ENCODE results near the gene CCDC9B.

DNA sequence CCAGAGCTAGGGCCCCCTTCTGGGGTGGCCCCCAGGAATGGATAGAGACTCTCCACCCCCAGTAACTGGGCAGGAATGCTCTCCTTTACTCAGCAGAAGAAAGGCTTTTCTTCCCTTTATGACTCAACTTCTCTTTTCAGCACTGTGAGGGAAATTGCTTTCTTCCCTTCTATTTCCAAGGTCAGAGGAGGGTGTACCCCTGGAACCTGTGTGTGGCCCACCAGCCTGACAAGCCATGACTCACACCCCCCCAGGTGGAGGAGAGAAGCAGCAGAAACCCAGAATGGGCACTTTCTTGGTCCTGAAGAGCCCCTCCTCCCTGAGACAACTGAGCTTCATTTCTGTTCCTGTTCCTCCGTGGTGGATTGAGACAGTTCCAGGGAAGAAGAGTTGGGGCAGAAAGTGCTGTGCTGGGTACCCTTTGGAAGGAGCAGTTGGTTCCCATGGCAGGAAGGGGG, 55.2 kb downstream of the CCDC9B start:
- TF ChIP-seq POLR2AphosphoS5 (IDR thresholded peaks at IDR 0.05) (no peak), POLR2A (IDR thresholded peaks at IDR 0.05) (no peak)
- TF ChIP-seq, protein P1, sequence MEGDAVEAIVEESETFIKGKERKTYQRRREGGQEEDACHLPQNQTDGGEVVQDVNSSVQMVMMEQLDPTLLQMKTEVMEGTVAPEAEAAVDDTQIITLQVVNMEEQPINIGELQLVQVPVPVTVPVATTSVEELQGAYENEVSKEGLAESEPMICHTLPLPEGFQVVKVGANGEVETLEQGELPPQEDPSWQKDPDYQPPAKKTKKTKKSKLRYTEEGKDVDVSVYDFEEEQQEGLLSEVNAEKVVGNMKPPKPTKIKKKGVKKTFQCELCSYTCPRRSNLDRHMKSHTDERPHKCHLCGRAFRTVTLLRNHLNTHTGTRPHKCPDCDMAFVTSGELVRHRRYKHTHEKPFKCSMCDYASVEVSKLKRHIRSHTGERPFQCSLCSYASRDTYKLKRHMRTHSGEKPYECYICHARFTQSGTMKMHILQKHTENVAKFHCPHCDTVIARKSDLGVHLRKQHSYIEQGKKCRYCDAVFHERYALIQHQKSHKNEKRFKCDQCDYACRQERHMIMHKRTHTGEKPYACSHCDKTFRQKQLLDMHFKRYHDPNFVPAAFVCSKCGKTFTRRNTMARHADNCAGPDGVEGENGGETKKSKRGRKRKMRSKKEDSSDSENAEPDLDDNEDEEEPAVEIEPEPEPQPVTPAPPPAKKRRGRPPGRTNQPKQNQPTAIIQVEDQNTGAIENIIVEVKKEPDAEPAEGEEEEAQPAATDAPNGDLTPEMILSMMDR (IDR thresholded peaks at IDR 0.05 in 8 of 11, conservative IDR thresholded peaks at IDR 0.05 in 3 of 11), result no peak

Measured in spleen (tissue), 7 donors.